ENCODE measurements around the gene FNDC11.

Gene FNDC11

GRCh38 chr20:63577317-63577894 lies 23.4 kb downstream of the FNDC11 start:
- TF ChIP-seq CTCF (IDR thresholded peaks at IDR 0.05; ENCODE audit: insufficient read depth, low read length, poor library complexity, severe bottlenecking), result no peak

GRCh38 chr20:63578224-63579016 lies 24.5 kb downstream of the FNDC11 start:
- H3K4me3 ChIP-seq (replicated peaks; ENCODE audit: low read depth, low read length), result no peak overlapping the region
- TF ChIP-seq CTCF (IDR thresholded peaks at IDR 0.05; ENCODE audit: insufficient read depth, low read length, poor library complexity, severe bottlenecking), result peak; percentile 35
- no peaks in the 10 kb centered on the region for H3K27me3 ChIP-seq (replicated peaks; ENCODE audit: control insufficient read depth, insufficient read depth, low read length)
- no peak for DNase-seq (ENCODE audit: extremely low read depth, insufficient read length)
- no peaks in the 10 kb centered on the region for H3K36me3 ChIP-seq (ENCODE audit: control insufficient read depth, insufficient read depth, low read length)

More at GRCh38 chr20:63577317-63577894, 23.4 kb downstream of the FNDC11 start:
- no peak for DNase-seq (ENCODE audit: extremely low read depth, insufficient read length)
- no peak overlapping the region for H3K4me3 ChIP-seq (replicated peaks; ENCODE audit: low read depth, low read length)
- no peaks in the 10 kb centered on the region for H3K27me3 ChIP-seq (replicated peaks; ENCODE audit: control insufficient read depth, insufficient read depth, low read length)
- H3K36me3 ChIP-seq (ENCODE audit: control insufficient read depth, insufficient read depth, low read length), result no peaks in the 10 kb centered on the region; the same call in none of the 2 replicates

GRCh38 chr20:63579017-63579694 lies 25.2 kb downstream of the FNDC11 start:
- Histone ChIP-seq H3K36me3 (ENCODE audit: control insufficient read depth, insufficient read depth, low read length) (no peaks in the 10 kb centered on the region), H3K4me3 (replicated peaks; ENCODE audit: low read depth, low read length) (no peak overlapping the region), H3K27me3 (replicated peaks; ENCODE audit: control insufficient read depth, insufficient read depth, low read length) (no peaks in the 10 kb centered on the region)
- no peak for TF ChIP-seq CTCF (IDR thresholded peaks at IDR 0.05; ENCODE audit: insufficient read depth, low read length, poor library complexity, severe bottlenecking)
- DNase-seq (ENCODE audit: extremely low read depth, insufficient read length), result no peak

DNA sequence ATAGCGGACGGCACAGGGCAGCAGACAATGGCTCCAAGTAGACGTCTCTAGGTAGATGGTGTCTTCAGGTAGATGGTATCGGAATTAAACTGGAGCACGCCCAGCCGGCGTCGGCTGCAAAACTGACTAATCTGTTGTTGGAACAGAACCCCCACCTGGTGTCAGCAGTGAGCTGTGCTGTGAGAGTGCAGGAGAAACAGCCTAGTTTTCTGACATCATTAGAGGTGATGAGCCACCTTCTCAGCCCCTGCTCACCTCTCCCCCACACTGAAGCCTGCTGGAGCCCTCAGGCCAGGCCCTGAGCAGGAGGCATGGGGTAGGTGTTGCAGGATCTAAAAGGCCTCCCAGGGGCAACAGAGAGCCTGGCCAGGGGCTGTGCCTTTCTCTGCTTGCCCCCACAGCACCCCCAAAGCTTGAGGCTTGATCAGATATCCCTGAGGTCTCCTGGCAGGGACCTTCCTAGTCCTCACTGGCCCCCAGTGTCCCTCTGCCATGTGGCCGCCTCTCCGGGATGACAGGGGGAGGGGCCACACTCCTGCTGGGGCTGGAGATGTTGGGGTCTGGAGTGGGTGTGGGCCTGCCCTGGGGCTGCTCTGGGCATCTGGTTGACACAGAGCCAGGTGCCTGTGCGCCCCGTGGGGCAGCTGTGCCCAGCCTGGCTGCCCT lies 27.0 kb downstream of the FNDC11 start:
- no peaks in the 10 kb centered on the region for H3K36me3 ChIP-seq (ENCODE audit: control insufficient read depth, insufficient read depth, low read length)
- H3K27me3 ChIP-seq (replicated peaks; ENCODE audit: control insufficient read depth, insufficient read depth, low read length), result no peaks in the 10 kb centered on the region
- no peak overlapping the region for H3K4me3 ChIP-seq (replicated peaks; ENCODE audit: low read depth, low read length)
- no peak for DNase-seq (ENCODE audit: extremely low read depth, insufficient read length)
- TF ChIP-seq CTCF (IDR thresholded peaks at IDR 0.05; ENCODE audit: insufficient read depth, low read length, poor library complexity, severe bottlenecking), result peak; percentile 76

DNA sequence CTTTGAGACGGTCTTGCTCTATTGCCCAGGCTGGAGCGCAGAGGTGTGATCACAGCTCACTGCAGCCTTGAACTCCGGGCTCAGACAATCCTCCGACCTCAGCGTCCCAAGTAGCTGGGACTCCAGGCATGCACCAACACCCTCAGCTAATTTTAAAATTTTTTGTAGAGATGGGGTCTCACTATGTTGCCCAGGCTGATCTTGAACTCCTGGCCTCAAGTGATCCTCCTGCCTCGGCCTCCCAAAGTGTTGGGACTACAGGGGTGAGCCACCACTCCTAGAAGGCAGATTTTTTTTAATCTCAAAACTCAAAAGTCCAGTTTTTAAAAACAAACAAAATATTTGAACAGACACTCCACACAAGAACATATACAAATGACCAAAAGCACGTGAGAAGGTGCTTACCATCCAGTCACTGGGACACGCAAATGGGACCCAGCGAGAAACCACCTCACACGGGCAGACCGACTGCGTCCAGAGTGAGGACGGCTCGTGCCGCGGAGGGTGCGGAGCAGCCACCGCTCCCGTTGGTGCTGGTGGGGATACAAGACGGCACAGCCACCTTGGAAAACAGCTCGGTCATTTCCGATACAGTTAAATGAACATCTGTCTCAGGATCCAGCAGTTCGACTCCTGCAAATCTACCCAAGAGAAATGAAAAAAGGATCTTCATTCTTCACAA lies 28.6 kb downstream of the FNDC11 start:
- Histone ChIP-seq H3K4me3 (replicated peaks; ENCODE audit: low read depth, low read length) (no peak overlapping the region), H3K27me3 (replicated peaks; ENCODE audit: control insufficient read depth, insufficient read depth, low read length) (no peaks in the 10 kb centered on the region), H3K36me3 (ENCODE audit: control insufficient read depth, insufficient read depth, low read length) (peaks cover 3% of the 10 kb centered on the region; the same call in 1 of the 2 replicates)
- TF ChIP-seq CTCF (IDR thresholded peaks at IDR 0.05; ENCODE audit: insufficient read depth, low read length, poor library complexity, severe bottlenecking), result no peak
- no peak for DNase-seq (ENCODE audit: extremely low read depth, insufficient read length)
